GM13976 (cell line): Measurements from ENCODE around the gene CFAP73.
"Not testable (repeated sequence)": the region's sequence is repeated elsewhere in the genome, so short reads cannot be mapped to it uniquely, and the experiment has no call there.

Source experiments
- DNase-seq: peaks from one replicate; pipeline ENCODE4 v3.0.0; 2012; ENCODE audit warnings: low spot score
- in situ Hi-C: fragments of 300-500 bp; cut with MboI; formaldehyde crosslinking; loops from one replicate; pipeline ENCODE4 v1.12.0; 2022; ENCODE audit warnings: low sequenced_read_pairs, mixed read lengths, inconsistent platforms; ENCODE audit not compliant: unreplicated experiment
- TF ChIP-seq, protein P1 (sequence below): IDR thresholded peaks from 2 replicates; pipeline ENCODE4 v1.5.1; 2012; ENCODE audit warnings: borderline replicate concordance, mild to moderate bottlenecking; ENCODE audit not compliant: insufficient read depth; ENCODE audit errors: extremely low read depth, missing control alignments, control extremely low read depth

CFAP73 gene

DNA sequence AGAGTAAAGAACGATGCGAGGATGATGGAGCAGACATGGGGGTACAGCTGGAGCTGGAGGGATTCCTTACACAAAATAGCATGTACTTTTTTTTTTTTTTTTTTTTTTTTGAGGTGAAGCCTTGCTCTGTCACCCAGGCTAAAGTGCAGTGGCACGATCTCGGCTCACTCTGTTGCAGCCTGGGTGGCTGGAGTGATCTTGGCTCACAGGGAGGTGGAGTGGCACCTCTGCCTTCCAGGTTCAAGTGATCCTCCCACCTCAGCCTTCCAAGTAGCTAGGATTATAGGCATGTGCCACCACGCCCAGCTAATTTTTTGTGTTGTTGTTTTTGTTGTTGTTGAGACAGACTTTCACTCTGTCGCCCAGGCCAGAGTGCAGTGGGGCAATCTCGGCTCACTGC is 8.8 kb upstream of the CFAP73 start:
- TF ChIP-seq, protein P1, sequence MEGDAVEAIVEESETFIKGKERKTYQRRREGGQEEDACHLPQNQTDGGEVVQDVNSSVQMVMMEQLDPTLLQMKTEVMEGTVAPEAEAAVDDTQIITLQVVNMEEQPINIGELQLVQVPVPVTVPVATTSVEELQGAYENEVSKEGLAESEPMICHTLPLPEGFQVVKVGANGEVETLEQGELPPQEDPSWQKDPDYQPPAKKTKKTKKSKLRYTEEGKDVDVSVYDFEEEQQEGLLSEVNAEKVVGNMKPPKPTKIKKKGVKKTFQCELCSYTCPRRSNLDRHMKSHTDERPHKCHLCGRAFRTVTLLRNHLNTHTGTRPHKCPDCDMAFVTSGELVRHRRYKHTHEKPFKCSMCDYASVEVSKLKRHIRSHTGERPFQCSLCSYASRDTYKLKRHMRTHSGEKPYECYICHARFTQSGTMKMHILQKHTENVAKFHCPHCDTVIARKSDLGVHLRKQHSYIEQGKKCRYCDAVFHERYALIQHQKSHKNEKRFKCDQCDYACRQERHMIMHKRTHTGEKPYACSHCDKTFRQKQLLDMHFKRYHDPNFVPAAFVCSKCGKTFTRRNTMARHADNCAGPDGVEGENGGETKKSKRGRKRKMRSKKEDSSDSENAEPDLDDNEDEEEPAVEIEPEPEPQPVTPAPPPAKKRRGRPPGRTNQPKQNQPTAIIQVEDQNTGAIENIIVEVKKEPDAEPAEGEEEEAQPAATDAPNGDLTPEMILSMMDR, result no peak
- in situ Hi-C loops, result no loop called here
- DNase-seq, result no peak

DNA sequence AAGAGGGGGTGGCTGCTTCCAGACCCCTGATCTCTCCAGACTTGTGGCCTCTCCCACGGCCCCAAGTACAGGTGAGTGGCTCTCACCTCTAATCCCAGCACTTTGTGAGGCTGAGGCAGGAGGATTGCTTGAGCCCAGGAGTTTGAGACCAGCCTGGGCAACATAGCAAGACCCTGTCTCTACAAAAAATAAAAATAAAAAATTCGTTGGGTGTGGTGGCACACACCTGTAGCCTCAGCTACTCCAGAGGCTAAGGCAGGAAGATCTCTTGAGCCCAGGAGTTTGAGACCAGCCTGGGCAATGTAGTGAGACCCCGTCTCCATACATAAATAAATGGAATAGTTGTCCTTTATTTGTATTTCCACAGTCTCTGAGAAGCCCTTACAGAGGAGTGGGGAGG is 7.8 kb upstream of the CFAP73 start:
- DNase-seq, in situ Hi-C loops: not testable (repeated sequence)

DNA sequence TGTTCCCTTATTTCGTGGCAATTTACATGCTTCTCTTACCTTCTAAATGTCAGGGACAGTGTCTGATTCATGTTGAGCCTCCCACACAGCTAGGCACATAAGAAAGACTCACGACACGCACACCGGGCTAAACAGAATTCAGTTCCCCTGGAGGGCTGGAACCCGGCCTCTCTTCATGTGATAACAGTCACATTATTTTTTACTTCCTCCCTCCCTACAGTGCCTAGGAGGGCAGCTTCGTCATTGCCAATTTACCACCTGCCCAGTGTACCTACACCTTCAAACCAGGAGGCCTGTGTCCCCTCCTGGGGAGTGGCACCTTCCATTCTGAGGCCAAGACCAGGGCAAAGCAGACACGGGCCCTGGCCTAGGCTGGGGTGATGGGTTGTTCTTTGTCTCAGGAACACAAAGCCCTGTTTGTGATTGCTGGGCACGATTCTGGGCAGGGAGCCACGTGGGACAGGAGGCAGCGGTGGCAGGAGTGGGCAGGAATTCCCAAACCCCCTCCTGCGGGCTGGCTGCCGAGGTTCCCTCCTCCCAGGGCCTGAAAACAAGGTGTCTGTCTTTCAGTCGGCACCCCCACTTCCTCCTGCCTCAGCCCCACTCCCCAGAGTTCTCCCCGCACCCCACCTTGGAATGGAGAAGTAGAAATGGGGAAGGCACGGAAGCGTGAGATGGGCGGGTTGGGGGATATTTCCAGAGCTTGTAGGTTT is 7.2 kb upstream of the CFAP73 start:
- no peak for DNase-seq
- in situ Hi-C loops, result no loop called here
- TF ChIP-seq, protein P1, result no peak

DNA sequence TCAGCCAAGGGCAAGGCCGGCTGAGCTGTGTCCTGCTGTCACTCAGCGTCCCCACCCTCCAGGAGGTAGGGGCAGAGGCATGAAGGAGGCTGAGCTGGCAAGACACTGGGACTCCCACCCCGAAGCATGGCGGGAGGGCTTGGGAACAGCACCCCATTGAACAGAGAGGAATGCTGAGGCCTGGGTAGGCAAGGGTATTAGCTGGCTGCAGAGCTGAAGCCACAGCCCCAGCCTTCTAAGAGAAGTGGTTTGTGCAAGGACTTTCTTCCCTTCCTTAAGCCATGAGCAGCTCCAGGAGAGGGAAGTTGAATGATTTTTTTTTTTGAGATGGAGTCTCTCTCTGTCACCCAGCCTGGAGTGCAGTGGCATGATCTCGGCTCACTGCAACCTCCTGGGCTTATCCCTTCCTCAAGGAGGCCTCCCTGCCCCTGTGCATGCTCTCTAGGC is 6.6 kb upstream of the CFAP73 start:
- in situ Hi-C loops, result no loop called here
- TF ChIP-seq, protein P1, result no peak
- no peak for DNase-seq

DNA sequence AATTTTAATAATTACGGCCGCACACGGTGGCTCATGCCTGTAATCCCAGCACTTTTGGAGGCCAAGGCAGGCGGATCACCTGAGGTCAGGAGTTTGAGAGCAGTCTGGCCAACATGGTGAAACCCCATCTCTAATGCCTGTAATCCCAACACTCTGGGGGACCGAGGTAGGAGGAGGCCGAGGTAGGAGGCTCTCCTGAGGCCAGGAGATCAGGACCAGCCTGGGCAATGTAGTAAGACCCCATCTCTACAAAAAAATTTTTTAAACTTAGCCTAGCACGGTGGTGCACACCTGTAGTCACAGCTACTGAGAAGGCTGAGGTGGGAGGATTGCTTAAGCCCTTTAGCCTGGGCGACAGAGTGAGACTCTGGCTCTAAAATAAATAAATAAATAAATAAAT is 5.6 kb upstream of the CFAP73 start:
- in situ Hi-C loops, result no loop called here
- no peak for DNase-seq
- TF ChIP-seq, protein P1, result no peak

DNA sequence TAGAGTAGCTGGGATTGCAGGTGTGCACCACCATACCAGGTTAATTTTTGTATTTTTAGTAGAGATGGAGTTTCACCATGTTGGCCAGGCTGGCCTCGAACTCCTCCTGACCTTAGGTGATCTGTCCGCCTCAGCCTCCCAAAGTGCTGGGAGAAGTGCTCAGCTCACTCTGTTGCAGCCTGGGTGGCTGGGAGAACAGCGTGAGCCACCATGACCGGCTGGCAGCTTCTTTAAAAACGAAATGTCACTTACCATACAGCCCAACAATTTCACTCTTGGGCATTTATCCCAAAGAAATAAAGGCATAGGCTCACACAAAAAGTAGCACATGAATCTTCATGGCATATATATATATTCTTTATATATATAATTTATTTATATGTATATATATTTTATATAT is 4.7 kb upstream of the CFAP73 start:
- TF ChIP-seq, protein P1, result no peak
- no peak for DNase-seq
- in situ Hi-C loops, result no loop called here

DNA sequence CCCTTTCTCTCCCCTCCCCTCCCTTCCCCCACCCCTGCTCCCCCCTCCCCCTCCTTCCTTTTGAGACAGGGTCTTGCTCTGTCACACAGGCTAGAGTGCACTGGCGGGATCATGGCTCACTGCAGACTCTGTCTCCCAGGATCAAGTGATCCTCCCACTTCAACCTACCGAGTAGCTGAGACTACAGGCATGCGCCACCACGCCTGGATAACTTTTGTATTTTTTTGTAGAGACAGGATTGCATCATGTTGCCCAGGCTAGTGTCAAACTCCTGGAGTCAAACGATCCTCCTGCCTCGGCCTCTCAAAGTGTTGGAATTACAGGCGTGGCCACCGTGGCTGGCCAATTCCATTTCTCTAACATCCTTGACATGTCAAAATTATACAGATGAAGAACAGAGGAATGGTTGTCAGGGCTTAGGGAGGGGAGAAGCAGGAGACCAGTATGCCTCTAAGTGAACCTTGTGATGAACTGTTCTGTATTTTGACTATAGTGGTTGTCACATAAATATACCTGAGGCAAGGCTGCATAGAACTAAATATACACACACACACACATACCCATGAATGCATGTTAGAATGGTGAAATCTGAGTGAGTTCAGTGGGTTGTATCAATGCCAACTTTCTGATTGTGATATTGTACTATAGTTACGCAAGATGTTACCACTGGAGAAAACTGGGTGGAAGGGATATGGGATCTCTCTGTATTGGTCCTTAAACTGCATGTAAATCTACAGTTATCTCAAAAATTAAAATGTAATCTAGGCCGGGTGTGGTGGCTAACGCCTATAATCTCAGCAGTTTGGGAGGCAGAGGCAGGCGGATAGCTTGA is 3.6 kb upstream of the CFAP73 start:
- TF ChIP-seq, protein P1, result no peak
- DNase-seq, result no peak
- in situ Hi-C loops, result no loop called here
